Measurements from ENCODE around the gene SGIP1. TPM values are rescaled to one million over a fixed set of nuclear protein-coding genes. Genes with fewer than 3 reads are reported as not detected.

Gene SGIP1
- total RNA-seq, 1 experiment from 2014 or later, result not detected

- ATAC-seq (no peak), DNase-seq (no peak)
- no TSS peak for BruUV-seq (replicated peaks)
- H3K4me3 ChIP-seq (ENCODE audit: low read length), result no peak overlapping the region
- no peaks in the 10 kb centered on the region for H3K79me2 ChIP-seq (ENCODE audit: low read length)
- intact Hi-C loops (cut with micrococcal nuclease), result no loop called here
- ChIA-PET CTCF (no interaction called here), POLR2A (ENCODE audit: unreplicated experiment) (no interaction called here)
- no peaks in the 10 kb centered on the region for H3F3A ChIP-seq (ENCODE audit: low read length, unreplicated experiment)
- no peaks in the 10 kb centered on the region for H3K4me1 ChIP-seq (ENCODE audit: insufficient read depth, low read length)
- TF ChIP-seq CTCF (conservative IDR thresholded peaks at IDR 0.05; ENCODE audit: low read depth, low read length) (no peak), EZH2phosphoT487 (IDR thresholded peaks at IDR 0.05; ENCODE audit: borderline replicate concordance, low read length) (no peak), EZH2 (IDR thresholded peaks at IDR 0.05; ENCODE audit: low read length, unreplicated experiment) (no peak)
- no peaks in the 10 kb centered on the region for H3K36me3 ChIP-seq (ENCODE audit: low read depth, low read length)
- no peak overlapping the region for H3K9ac ChIP-seq (ENCODE audit: low read length)
- no peak overlapping the region for H3K27ac ChIP-seq (ENCODE audit: low read length)
- no peaks in the 10 kb centered on the region for H3K9me3 ChIP-seq (ENCODE audit: low read length)
- H3K4me2 ChIP-seq (ENCODE audit: low read length), result no peak overlapping the region
- H3K9me2 ChIP-seq (replicated peaks; ENCODE audit: low read length), result no peaks in the 10 kb centered on the region
- no peak overlapping the region for H2AFZ ChIP-seq (ENCODE audit: low read length)
- H4K20me1 ChIP-seq (ENCODE audit: low read length), result no peaks in the 10 kb centered on the region
- peaks cover 70% of the 10 kb centered on the region for H3K27me3 ChIP-seq (ENCODE audit: low read length)
Observed at GRCh38 chr1:66652556-66652955, 118.6 kb downstream of the SGIP1 start.

- POLR2A ChIA-PET (ENCODE audit: unreplicated experiment), result no interaction called here
- TF ChIP-seq EZH2 (IDR thresholded peaks at IDR 0.05; ENCODE audit: low read length, unreplicated experiment) (no peak), EZH2phosphoT487 (IDR thresholded peaks at IDR 0.05; ENCODE audit: borderline replicate concordance, low read length) (no peak), CTCF (conservative IDR thresholded peaks at IDR 0.05; ENCODE audit: low read depth, low read length) (no peak)
- no peak overlapping the region for H3K4me2 ChIP-seq (ENCODE audit: low read length)
Observed at GRCh38 chr1:66654643-66655042, 120.7 kb downstream of the SGIP1 start.

GRCh38 chr1:66671455-66671854 is 137.5 kb downstream of the SGIP1 start:
- no peaks in the 10 kb centered on the region for H3K79me2 ChIP-seq (ENCODE audit: low read length)
- intact Hi-C loops (cut with micrococcal nuclease), result no loop called here
- H3K9ac ChIP-seq (ENCODE audit: low read length), result no peak overlapping the region
- no peak for TF ChIP-seq EZH2phosphoT487 (IDR thresholded peaks at IDR 0.05; ENCODE audit: borderline replicate concordance, low read length)
- TF ChIP-seq CTCF (conservative IDR thresholded peaks at IDR 0.05; ENCODE audit: low read depth, low read length), result no peak
- no peak for TF ChIP-seq EZH2 (IDR thresholded peaks at IDR 0.05; ENCODE audit: low read length, unreplicated experiment)
- no peaks in the 10 kb centered on the region for H3F3A ChIP-seq (ENCODE audit: low read length, unreplicated experiment)
- no peaks in the 10 kb centered on the region for H3K36me3 ChIP-seq (ENCODE audit: low read depth, low read length)
- H3K4me2 ChIP-seq (ENCODE audit: low read length), result no peak overlapping the region
- peaks cover 89% of the 10 kb centered on the region for H3K27me3 ChIP-seq (ENCODE audit: low read length)
- DNase-seq (no peak), ATAC-seq (no peak)
- H3K9me2 ChIP-seq (replicated peaks; ENCODE audit: low read length), result no peaks in the 10 kb centered on the region
- H3K9me3 ChIP-seq (ENCODE audit: low read length), result no peaks in the 10 kb centered on the region
- H2AFZ ChIP-seq (ENCODE audit: low read length), result no peak overlapping the region
- no peak overlapping the region for H3K4me3 ChIP-seq (ENCODE audit: low read length)
- ChIA-PET CTCF (no interaction called here), POLR2A (ENCODE audit: unreplicated experiment) (no interaction called here)
- H3K4me1 ChIP-seq (ENCODE audit: insufficient read depth, low read length), result no peaks in the 10 kb centered on the region
- no TSS peak for BruUV-seq (replicated peaks)
- H3K27ac ChIP-seq (ENCODE audit: low read length), result no peak overlapping the region
- no peaks in the 10 kb centered on the region for H4K20me1 ChIP-seq (ENCODE audit: low read length)

More at GRCh38 chr1:66654643-66655042, 120.7 kb downstream of the SGIP1 start:
- no peak overlapping the region for H2AFZ ChIP-seq (ENCODE audit: low read length)
- no peaks in the 10 kb centered on the region for H3F3A ChIP-seq (ENCODE audit: low read length, unreplicated experiment)
- H3K27me3 ChIP-seq (ENCODE audit: low read length), result peaks cover 63% of the 10 kb centered on the region
- BruUV-seq (replicated peaks), result no TSS peak
- no peaks in the 10 kb centered on the region for H3K4me1 ChIP-seq (ENCODE audit: insufficient read depth, low read length)
- no peak overlapping the region for H3K4me3 ChIP-seq (ENCODE audit: low read length)
- H3K9me3 ChIP-seq (ENCODE audit: low read length), result no peaks in the 10 kb centered on the region
- no peak for DNase-seq
- H4K20me1 ChIP-seq (ENCODE audit: low read length), result no peaks in the 10 kb centered on the region
- intact Hi-C loops (cut with micrococcal nuclease), result no loop called here
- no peaks in the 10 kb centered on the region for H3K79me2 ChIP-seq (ENCODE audit: low read length)
- no peaks in the 10 kb centered on the region for H3K9me2 ChIP-seq (replicated peaks; ENCODE audit: low read length)
- H3K9ac ChIP-seq (ENCODE audit: low read length), result no peak overlapping the region
- ATAC-seq, result no peak
- CTCF ChIA-PET, result no interaction called here
- H3K27ac ChIP-seq (ENCODE audit: low read length), result no peak overlapping the region
- no peaks in the 10 kb centered on the region for H3K36me3 ChIP-seq (ENCODE audit: low read depth, low read length)

All from PC-3 (cell line).